ENCODE data around the gene E4F1.

- TF ChIP-seq CTCF (conservative IDR thresholded peaks at IDR 0.05 in 1 of 2, IDR thresholded peaks at IDR 0.05 in 1 of 2; ENCODE audit: low read depth in 1 of 2, low read length in 2 of 2) (no peak), EZH2 (IDR thresholded peaks at IDR 0.05; ENCODE audit: low read length, missing control alignments) (no peak)
Measured at GRCh38 chr16:2236337-2237101, 13.1 kb downstream of the E4F1 start, which contains the start of gene DNASE1L2.

Measured in fibroblast of lung (primary cell).